Measurements from ENCODE around the gene RGSL1.

DNA sequence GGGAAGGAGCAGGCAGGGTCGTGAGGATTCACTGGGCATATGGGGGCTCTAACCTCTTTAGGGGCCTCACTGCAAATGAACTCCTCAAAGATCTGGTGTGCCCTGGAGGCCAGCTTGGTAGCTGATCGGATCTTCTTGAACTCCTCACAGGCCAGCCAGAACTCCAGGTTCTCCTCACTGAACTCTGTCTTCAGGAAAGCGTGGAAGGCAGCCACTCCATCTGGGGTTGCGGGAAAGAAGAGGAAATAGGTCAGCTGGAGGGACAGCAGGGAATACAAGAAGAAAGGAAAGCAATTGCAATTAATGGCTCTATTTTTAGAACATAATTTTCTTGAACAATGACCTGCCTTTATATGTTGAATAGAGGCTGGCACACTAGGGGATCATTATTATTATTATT lies 152.0 kb downstream of the RGSL1 start:
- TF ChIP-seq CTCF (IDR thresholded peaks at IDR 0.05) (no peak), POLR2A (IDR thresholded peaks at IDR 0.05) (no peak)
